NK-92 treated with Interleukin-12 subunit alpha and Interleukin-12 subunit beta, amount 100 ng/mL, for 24 hours (cell line): ENCODE results near the gene UNC5CL.
"Not testable (repeated sequence)": the region's sequence is repeated elsewhere in the genome, so short reads cannot be mapped to it uniquely, and the experiment has no call there.

Source experiments
- DNase-seq: peaks from one replicate; lab custom pipeline; 2025; lab: John Stamatoyannopoulos, UW

The UNC5CL gene

GRCh38 chr6:41006980-41007379 is 32.0 kb downstream of the UNC5CL start:
- DNase-seq, result not testable (repeated sequence)

- DNase-seq, result peak; percentile 7
Observed at GRCh38 chr6:41006217-41006616, 32.8 kb downstream of the UNC5CL start.

DNA sequence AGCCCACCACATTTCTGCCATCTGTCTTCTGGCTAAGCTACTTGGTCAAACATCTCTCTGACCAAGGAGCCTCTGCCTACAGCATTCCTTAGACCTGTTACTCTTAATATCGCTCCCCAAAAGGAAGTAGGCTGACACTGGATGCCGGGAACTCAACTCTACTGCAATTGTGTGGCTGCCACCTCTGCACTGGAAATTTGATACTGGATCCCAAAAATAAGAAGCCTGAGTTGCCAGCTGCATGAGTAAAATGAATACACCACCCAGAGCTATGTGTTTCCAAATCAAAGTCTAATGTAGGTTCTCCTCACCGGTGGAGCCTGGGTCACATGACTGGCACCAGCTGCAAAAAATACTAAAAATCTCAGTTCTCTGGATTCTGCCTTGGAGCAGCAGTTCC is 36.9 kb downstream of the UNC5CL start:
- no peak for DNase-seq

GRCh38 chr6:41000248-41000647 is 38.8 kb downstream of the UNC5CL start:
- DNase-seq, result no peak

- no peak for DNase-seq
Observed at GRCh38 chr6:40999569-40999968, 39.5 kb downstream of the UNC5CL start.

- no peak for DNase-seq
Observed at GRCh38 chr6:40998661-40999060, 40.4 kb downstream of the UNC5CL start.

DNA sequence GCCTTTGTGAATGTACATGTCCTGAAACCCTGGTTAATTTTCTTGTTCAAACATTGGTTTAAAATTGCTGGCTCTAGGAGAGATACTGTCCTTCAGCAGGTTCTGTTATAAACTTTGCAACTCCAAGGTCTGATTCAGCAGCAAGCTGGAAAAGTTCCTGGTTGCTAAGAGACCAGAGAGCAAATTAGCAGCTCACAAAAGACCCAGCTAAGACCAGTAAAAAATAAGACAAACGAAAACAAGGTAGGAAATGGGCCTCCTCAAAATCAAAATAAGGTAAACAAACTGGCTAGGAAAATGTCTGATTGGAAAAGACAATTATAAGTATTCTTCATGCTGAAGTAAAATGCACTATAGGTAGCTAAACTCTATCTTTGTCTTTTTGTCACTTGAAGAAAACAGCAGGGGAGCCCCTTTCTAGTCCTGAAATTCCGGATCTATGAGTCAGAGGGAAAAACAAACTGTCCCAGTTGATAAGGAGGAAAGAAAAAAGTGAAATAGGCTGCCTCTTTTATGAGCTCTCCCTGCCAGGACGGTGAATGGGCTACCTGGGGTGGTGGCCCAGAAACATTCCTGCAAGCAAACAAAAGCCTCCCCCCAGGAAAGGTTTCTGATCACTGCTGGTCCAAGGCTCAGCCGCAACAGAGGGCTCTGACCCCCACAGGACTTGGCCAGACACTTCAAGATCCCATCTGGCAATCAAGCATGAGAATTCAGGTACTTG is 41.6 kb downstream of the UNC5CL start:
- no peak for DNase-seq

DNA sequence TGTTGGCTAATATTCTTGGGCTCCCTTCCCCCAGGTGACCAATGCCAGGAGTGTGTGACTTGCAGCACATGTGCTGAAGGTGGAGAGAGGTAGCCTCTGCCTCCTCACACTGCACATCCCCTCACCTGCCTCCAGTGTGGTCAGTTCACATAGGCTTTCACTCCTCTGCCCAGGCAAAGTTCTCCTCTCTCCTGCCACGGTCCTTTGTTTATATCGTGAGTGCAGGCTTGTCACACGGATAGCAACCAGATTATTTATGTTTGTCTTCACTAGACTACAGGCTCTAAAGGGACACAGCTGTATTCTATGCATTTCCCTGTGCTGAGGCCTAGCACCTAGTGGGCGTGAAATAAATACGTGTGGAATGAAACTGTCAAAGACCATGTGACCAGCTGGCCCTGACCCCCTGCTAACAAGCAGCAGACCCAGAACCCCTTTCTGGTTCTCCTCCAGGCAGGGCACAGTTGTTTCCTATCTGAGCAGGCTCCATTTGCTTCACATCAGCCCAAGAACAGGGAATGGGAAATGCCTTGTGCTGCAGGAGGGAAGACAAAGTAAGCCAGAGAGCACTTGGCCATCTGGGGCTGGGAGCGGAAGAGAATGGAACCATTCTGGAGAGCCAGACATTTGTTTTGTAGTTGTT is 42.3 kb downstream of the UNC5CL start:
- no peak for DNase-seq

GRCh38 chr6:40992746-40993145 is 46.3 kb downstream of the UNC5CL start:
- DNase-seq, result no peak

DNA sequence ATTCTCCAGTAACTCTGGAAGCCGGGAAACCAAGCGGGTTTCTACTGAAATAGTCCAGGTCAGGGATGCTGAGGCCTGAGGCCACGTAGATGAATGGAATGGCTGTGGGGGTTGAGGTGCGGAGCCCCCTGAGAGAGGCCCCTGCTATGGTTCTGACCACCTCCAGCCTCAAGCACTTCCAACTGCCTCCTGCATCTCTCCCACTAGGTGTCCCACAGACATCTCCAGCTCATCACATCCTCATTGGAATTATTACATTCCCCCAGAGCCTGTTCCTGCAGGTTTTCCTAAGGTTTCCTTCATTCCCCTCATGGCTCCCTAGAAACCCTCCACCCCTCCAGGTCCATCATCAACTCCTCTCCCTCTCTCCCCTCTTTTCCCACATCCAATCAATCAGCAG is 48.7 kb downstream of the UNC5CL start:
- DNase-seq, result no peak

DNA sequence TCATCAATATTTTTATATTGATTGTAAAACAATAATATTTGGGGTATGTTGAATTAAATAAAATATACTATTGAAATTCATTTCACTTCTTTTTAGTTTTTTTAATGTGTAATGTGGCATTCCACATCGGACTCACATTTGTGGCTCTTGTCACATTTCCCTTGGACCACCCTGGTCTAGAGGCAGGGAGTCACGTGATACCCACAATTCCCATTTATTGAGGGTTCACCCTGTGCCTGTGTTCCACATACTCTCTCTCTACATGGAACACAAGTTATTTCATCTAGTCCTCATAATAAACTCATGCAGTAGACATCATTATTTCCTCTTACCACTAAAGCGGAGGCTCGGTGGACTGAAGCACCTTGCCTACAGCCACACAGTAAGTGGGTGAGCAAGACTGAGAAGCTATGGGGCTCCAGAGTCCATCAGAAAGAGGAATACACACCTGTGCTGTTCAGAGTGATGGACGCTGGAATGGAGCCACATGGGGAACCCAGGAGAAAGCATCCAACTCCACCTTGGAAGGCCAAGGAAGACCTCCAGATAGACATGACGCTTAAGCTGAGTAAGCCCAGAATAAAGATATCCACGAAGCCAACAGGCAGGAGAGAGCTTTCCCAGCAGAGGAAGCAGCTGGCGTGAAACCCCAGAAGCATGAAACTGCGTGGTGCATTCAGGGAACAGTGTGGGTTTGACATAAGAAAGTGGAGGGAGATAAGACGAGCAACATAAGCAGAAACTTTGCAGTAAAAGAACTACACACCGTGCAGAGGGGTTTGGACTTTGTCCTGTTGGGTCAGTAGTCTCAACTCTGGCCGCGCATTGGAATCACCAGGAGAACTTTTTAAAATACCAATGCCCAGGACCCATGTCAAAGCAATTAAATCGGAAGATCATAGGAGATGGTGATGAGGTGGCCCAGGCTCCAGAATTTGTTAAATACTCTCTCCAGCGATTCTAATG is 49.5 kb downstream of the UNC5CL start:
- no peak for DNase-seq

- DNase-seq, result no peak
Observed at GRCh38 chr6:40988634-40989033, 50.4 kb downstream of the UNC5CL start.

GRCh38 chr6:40986921-40987819 is 51.9 kb downstream of the UNC5CL start:
- DNase-seq, result no peak

GRCh38 chr6:40986364-40986763 is 52.7 kb downstream of the UNC5CL start:
- no peak for DNase-seq

GRCh38 chr6:40983752-40984151 is 55.3 kb downstream of the UNC5CL start:
- DNase-seq, result no peak

DNA sequence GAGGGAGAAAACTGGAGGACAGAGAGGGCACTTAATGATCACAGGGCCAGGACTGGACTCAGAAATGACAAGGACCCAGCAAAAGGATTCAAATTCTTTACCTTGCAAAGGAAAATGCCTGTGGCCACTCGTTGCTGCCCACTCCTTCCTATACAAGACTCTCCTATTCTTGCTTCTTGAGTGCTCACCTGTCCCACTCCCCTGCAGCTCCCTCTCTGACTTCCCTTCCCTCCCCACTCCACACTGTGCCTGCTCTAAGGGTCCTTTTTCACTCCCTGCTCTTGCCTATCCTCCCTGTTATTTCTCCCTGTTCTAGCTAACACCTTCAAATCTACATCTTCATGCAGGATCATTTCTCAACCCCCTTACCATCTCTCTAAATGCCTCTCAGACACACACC is 56.1 kb downstream of the UNC5CL start:
- no peak for DNase-seq

GRCh38 chr6:40978687-40979289 is 60.2 kb downstream of the UNC5CL start:
- DNase-seq, result no peak

DNA sequence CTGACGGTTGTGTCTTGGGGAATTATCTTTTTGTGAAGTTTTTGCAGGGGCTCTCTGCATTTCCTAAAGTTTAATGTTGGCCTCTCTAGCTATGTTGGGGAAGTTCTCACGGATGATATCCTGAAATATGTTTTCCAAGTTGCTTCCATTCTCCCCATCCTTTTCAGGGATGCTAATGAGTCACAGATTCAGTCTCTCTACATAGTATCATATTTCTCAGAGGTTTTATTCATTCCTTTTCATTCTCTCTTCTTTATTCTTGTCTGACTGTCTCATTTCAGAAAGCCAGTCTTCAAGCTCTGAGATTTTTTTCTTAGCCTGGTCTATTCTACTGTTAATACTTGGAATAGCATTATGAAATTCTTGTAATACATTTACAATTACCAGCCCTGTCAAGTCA is 61.3 kb downstream of the UNC5CL start:
- DNase-seq, result no peak

- DNase-seq, result no peak
Observed at GRCh38 chr6:40977085-40977484, 61.9 kb downstream of the UNC5CL start.
